T-cell (primary cell): ENCODE results near the gene ZSCAN9. TPM values are rescaled to one million over a fixed set of nuclear protein-coding genes. Genes with fewer than 3 reads are reported as not detected.

Experiments
- ATAC-seq, 4 experiments: fragments of 200-7000 bp in 3 of 4; fragments of 150-1000 bp in 1 of 4; cut with Tn5 transposase; replicated peaks in 1 of 4; 1 replicate in 3 of 4; 2 replicates in 1 of 4; pipeline ENCODE4 v1.10.0; 2021; ENCODE audit warnings: moderate library complexity in 3 of 4, mild to moderate bottlenecking in 2 of 4, moderate number of reproducible peaks in 1 of 4
- CTCF ChIA-PET, 2 donors: fragments of 300-600 bp; sonication (Branson Sonifier 250); formaldehyde crosslinking; loops; one replicate each; lab custom pipeline; 2022; ENCODE audit warnings: antibody characterized with exemption in 2 of 2; lab: Charles Lee
- POLR2A ChIA-PET, 2 donors: fragments of 300-600 bp; sonication (Branson Sonifier 250); formaldehyde crosslinking; loops; one replicate each; lab custom pipeline; 2022; ENCODE audit warnings: antibody characterized with exemption in 2 of 2; lab: Charles Lee
- DNase-seq, 35 experiments: peaks; one replicate each; pipeline versions ENCODE4 v3.0.0 to v3.0.0-alpha.2; 2013 to 2023
- H3K27ac ChIP-seq: one replicate; pipeline ENCODE4 v1.5.1; 2013; ENCODE audit warnings: low read length
- H3K27me3 ChIP-seq, 2 experiments: replicated peaks in 1 of 2; 1 replicate in 1 of 2; 2 replicates in 1 of 2; pipeline versions ENCODE4 v1.6.1 to v1.7.0; 2013; ENCODE audit warnings: low read length in 1 of 2, mixed read lengths in 1 of 2; ENCODE audit not compliant: control insufficient read depth in 2 of 2, insufficient read depth in 2 of 2; ENCODE audit errors: extremely low read depth in 1 of 2
- H3K36me3 ChIP-seq, 2 donors: 1 replicate in 1 of 2; 2 replicates in 1 of 2; pipeline versions ENCODE4 v1.6.1 to v1.7.0; 2013; ENCODE audit warnings: low read length in 1 of 2; ENCODE audit not compliant: control insufficient read depth in 2 of 2, insufficient read depth in 1 of 2; ENCODE audit errors: extremely low read depth in 1 of 2
- H3K4me1 ChIP-seq, 2 experiments: 1 replicate in 1 of 2; 2 replicates in 1 of 2; pipeline versions ENCODE4 v1.6.1 to v1.7.0; 2013; ENCODE audit warnings: low read length in 2 of 2, mixed read lengths in 1 of 2; ENCODE audit not compliant: insufficient read depth in 2 of 2, control insufficient read depth in 1 of 2; ENCODE audit errors: extremely low read depth in 1 of 2
- H3K4me3 ChIP-seq, 2 donors: 1 replicate in 1 of 2; 2 replicates in 1 of 2; pipeline versions ENCODE4 v1.5.1 to v1.7.0; 2013; ENCODE audit warnings: mild to moderate bottlenecking in 2 of 2, low read length in 1 of 2, moderate library complexity in 1 of 2; ENCODE audit not compliant: control insufficient read depth in 1 of 2; ENCODE audit errors: extremely low read depth in 1 of 2
- H3K9me3 ChIP-seq: 2 replicates; pipeline ENCODE4 v1.7.0; 2013
- H3K27ac Mint-ChIP-seq, 2 donors: one replicate each; pipeline ENCODE4 v1.8.0; 2020 to 2021; ENCODE audit warnings: mild to moderate bottlenecking in 2 of 2, mixed read lengths in 2 of 2
- H3K27me3 Mint-ChIP-seq, 2 donors: one replicate each; pipeline ENCODE4 v1.8.0; 2021 to 2022; ENCODE audit warnings: mixed read lengths in 2 of 2
- H3K36me3 Mint-ChIP-seq: one replicate; pipeline ENCODE4 v1.8.0; 2021; ENCODE audit warnings: mixed read lengths
- H3K4me1 Mint-ChIP-seq, 3 donors: one replicate each; pipeline ENCODE4 v1.8.0; 2020 to 2022; ENCODE audit warnings: mixed read lengths in 3 of 3, mild to moderate bottlenecking in 1 of 3
- H3K4me3 Mint-ChIP-seq, 3 donors: one replicate each; pipeline ENCODE4 v1.8.0; 2020 to 2022; ENCODE audit warnings: mild to moderate bottlenecking in 3 of 3, mixed read lengths in 3 of 3, moderate library complexity in 3 of 3
- H3K9me3 Mint-ChIP-seq, 3 donors: one replicate each; pipeline ENCODE4 v1.8.0; 2020 to 2022; ENCODE audit warnings: mixed read lengths in 3 of 3
- WGBS: methylation state at CpG from one replicate; pipeline ENCODE4 v1.1.5; 2013; ENCODE audit warnings: missing lambda C conversion rate; ENCODE audit not compliant: insufficient coverage; 5-methylcytosine and 5-hydroxymethylcytosine counted together
- total RNA-seq, 35 experiments: library from RNA in 6 of 35; stranded (reverse) in 6 of 35; fragments of 120-200 nt in 1 of 35; gene quantifications; one replicate each; pipeline versions ENCODE4 v1.2.1 to v1.2.4 and lab custom pipeline; 2013 to 2026

Gene ZSCAN9
- total RNA-seq, 5 donors from 2014 or later (not counting 1 experiment from before 2014, with no cell fraction given): 1.5 to 4.2 (median 3.0) TPM

GRCh38 chr6:28250747-28251146 lies 25.7 kb downstream of the ZSCAN9 start:
- Mint-ChIP-seq H3K4me3 (peak overlapping the region; percentile 66 to 94 (median 80)), H3K36me3 (peaks cover 25% of the 10 kb centered on the region), H3K4me1 (peaks cover 38 to 50% (median 41%) of the 10 kb centered on the region in 3 donors), H3K9me3 (no peaks in the 10 kb centered on the region), H3K27me3 (peaks cover 0 to 2% of the 10 kb centered on the region in 2 donors), H3K27ac (peak overlapping the region in 1 of 2 donors; percentile 68)
- DNase-seq (no peak), ATAC-seq (no peak)
- Histone ChIP-seq H3K4me3 (peak overlapping the region in 1 of 2 donors; percentile 11), H3K4me1 (peaks cover 9 to 22% of the 10 kb centered on the region in 2 experiments), H3K27me3 (peaks cover 0 to 2% of the 10 kb centered on the region in 2 experiments), H3K36me3 (peaks cover 0 to 27% of the 10 kb centered on the region in 2 donors), H3K9me3 (no peaks in the 10 kb centered on the region), H3K27ac (no peak overlapping the region)
- 100% methylated on average over 1 of the region's 2 CpGs for WGBS
- POLR2A ChIA-PET: no interaction called here
- CTCF ChIA-PET: interaction anchor here in 1 of 2 donors (0.8 kb wide), 1 partner anchor 105 kb away, joined by 3 read pairs; no protein-coding TSS in a partner anchor

- ATAC-seq (peak; percentile 73 to 79 (median 76)), DNase-seq (peak in 28 of 35 experiments; percentile 2 to 52 (median 24))
- H3K4me3 ChIP-seq: peak overlapping the region; percentile 63 to 96
- H3K9me3 Mint-ChIP-seq: no peaks in the 10 kb centered on the region
- no peaks in the 10 kb centered on the region for H3K9me3 ChIP-seq
- H3K27ac ChIP-seq: no peak overlapping the region
- ChIA-PET POLR2A (interaction anchor here (1.0 to 1.5 kb wide), 4 partner anchors 15 to 110 kb away, joined by 3 to 17 read pairs (median 5); partner anchors contain the start of genes ZSCAN26 (in 2 of the 2) and ZKSCAN8 (in 1 of the 2)), CTCF (interaction anchor here in 1 of 2 donors (0.9 to 1.7 kb wide), 3 partner anchors 16 to 104 kb away, joined by 3 to 19 read pairs (median 6); partner anchors contain the start of gene ZSCAN26)
- H3K27me3 ChIP-seq: peaks cover 0 to 6% of the 10 kb centered on the region in 2 experiments
- peaks cover 38 to 50% (median 41%) of the 10 kb centered on the region in 3 donors for H3K4me1 Mint-ChIP-seq
- H3K4me3 Mint-ChIP-seq: peak overlapping the region; percentile 94 to 99 (median 98)
- peaks cover 9 to 22% of the 10 kb centered on the region in 2 experiments for H3K4me1 ChIP-seq
- peaks cover 0 to 18% of the 10 kb centered on the region in 2 donors for H3K36me3 ChIP-seq
- H3K27me3 Mint-ChIP-seq: peaks cover 0 to 5% of the 10 kb centered on the region in 2 donors
- WGBS: 0% methylated on average over 24 of the region's 25 CpGs
- peaks cover 16% of the 10 kb centered on the region for H3K36me3 Mint-ChIP-seq
- H3K27ac Mint-ChIP-seq: peak overlapping the region; percentile 87 to 92
These were observed 26.6 kb downstream of the ZSCAN9 start for GRCh38 chr6:28251661-28252008.

- peaks cover 38 to 47% (median 41%) of the 10 kb centered on the region in 3 donors for H3K4me1 Mint-ChIP-seq
- peak; percentile 57 to 90 (median 76) for DNase-seq
- 8% methylated on average over 4 of the region's 14 CpGs for WGBS
- ChIA-PET CTCF (interaction anchor here in 1 of 2 donors (0.6 to 1.7 kb wide), 6 partner anchors 12 to 191 kb away, joined by 3 to 19 read pairs (median 3); partner anchors contain the start of genes ZSCAN23 and ZSCAN26), POLR2A (interaction anchor here (1.0 to 1.5 kb wide), 4 partner anchors 15 to 111 kb away, joined by 3 to 17 read pairs (median 5); partner anchors contain the start of genes ZSCAN26 (in 2 of the 2) and ZKSCAN8 (in 1 of the 2))
- H3K27me3 Mint-ChIP-seq: peaks cover 0 to 5% of the 10 kb centered on the region in 2 donors
- ATAC-seq: peak; percentile 88 to 92 (median 92)
- peak within 1 kb of the TSS; percentile 32 for H3K27ac ChIP-seq
- no peaks in the 10 kb centered on the region for H3K9me3 ChIP-seq
- H3K4me1 ChIP-seq: peaks cover 9 to 22% of the 10 kb centered on the region in 2 experiments
- peak within 1 kb of the TSS; percentile 63 to 96 for H3K4me3 ChIP-seq
- peak within 1 kb of the TSS; percentile 94 to 99 (median 98) for H3K4me3 Mint-ChIP-seq
- H3K27me3 ChIP-seq: peaks cover 0 to 6% of the 10 kb centered on the region in 2 experiments
- H3K36me3 ChIP-seq: peaks cover 0 to 11% of the 10 kb centered on the region in 2 donors
- no peaks in the 10 kb centered on the region for H3K9me3 Mint-ChIP-seq
- H3K27ac Mint-ChIP-seq: peak within 1 kb of the TSS; percentile 87 to 92
- peaks cover 10% of the 10 kb centered on the region for H3K36me3 Mint-ChIP-seq
These were observed 27.2 kb downstream of the ZSCAN9 start, which contains the start of gene ZKSCAN4 for GRCh38 chr6:28252009-28252975. Gene ZKSCAN4, minus strand, starts transcription at chr6:28252269. Its CDS starts 289 bp downstream, at chr6:28251980.

- peaks cover 31 to 44% (median 42%) of the 10 kb centered on the region in 3 donors for H3K4me1 Mint-ChIP-seq
- ChIA-PET POLR2A (no interaction called here), CTCF (interaction anchor here in 1 of 2 donors (1.5 kb wide), 1 partner anchor 13 kb away, joined by 5 read pairs; the partner anchor contains the start of gene ZSCAN26)
- H3K27me3 ChIP-seq: peaks cover 0 to 12% of the 10 kb centered on the region in 2 experiments
- no peak overlapping the region for H3K27ac Mint-ChIP-seq
- peaks cover 0 to 5% (median 3%) of the 10 kb centered on the region in 3 donors for H3K9me3 Mint-ChIP-seq
- H3K9me3 ChIP-seq: no peaks in the 10 kb centered on the region
- no peaks in the 10 kb centered on the region for H3K36me3 ChIP-seq
- peaks cover 5 to 8% of the 10 kb centered on the region in 2 donors for H3K27me3 Mint-ChIP-seq
- H3K4me1 ChIP-seq: peaks cover 9 to 24% of the 10 kb centered on the region in 2 experiments
- 85% methylated on average over 1 of the region's 1 CpG for WGBS
- DNase-seq: no peak
- H3K27ac ChIP-seq: no peak overlapping the region
- H3K4me3 Mint-ChIP-seq: no peak overlapping the region
- no peak overlapping the region for H3K4me3 ChIP-seq
- peaks cover 7% of the 10 kb centered on the region for H3K36me3 Mint-ChIP-seq
- no peak for ATAC-seq
These were observed 29.0 kb downstream of the ZSCAN9 start for GRCh38 chr6:28254121-28254519.

- no peak for DNase-seq
- H3K27ac ChIP-seq: no peak overlapping the region
- H3K9me3 Mint-ChIP-seq: peaks cover 0 to 5% (median 3%) of the 10 kb centered on the region in 3 donors
- H3K36me3 ChIP-seq: no peaks in the 10 kb centered on the region
- H3K4me3 ChIP-seq: no peak overlapping the region
- peaks cover 3 to 12% of the 10 kb centered on the region in 2 experiments for H3K4me1 ChIP-seq
- H3K9me3 ChIP-seq: no peaks in the 10 kb centered on the region
- peaks cover 0 to 17% of the 10 kb centered on the region in 2 experiments for H3K27me3 ChIP-seq
- peaks cover 9 to 17% (median 17%) of the 10 kb centered on the region in 3 donors for H3K4me1 Mint-ChIP-seq
- H3K4me3 Mint-ChIP-seq: no peak overlapping the region
- H3K27ac Mint-ChIP-seq: no peak overlapping the region
- H3K27me3 Mint-ChIP-seq: peaks cover 8 to 10% of the 10 kb centered on the region in 2 donors
- POLR2A ChIA-PET: no interaction called here
- H3K36me3 Mint-ChIP-seq: peaks cover 7% of the 10 kb centered on the region
- CTCF ChIA-PET: no interaction called here
- no peak for ATAC-seq
- WGBS: no CpG with 5 or more reads among the region's 1 CpG
These were observed 32.0 kb downstream of the ZSCAN9 start for GRCh38 chr6:28257042-28257441.
